Measurements from ENCODE around the gene TUBB4B. TPM values are rescaled to one million over a fixed set of nuclear protein-coding genes. Genes with fewer than 3 reads are reported as not detected.

Gene TUBB4B
- total RNA-seq, 3 donors from 2014 or later: 286 to 379 (median 332) TPM

- DNase-seq (peak in 2 of 3 donors; percentile 71 to 78), ATAC-seq (peak; percentile 38)
- Histone ChIP-seq H3K4me1 (ENCODE audit: low read depth) (peaks cover 34% of the 10 kb centered on the region), H3K9me3 (no peaks in the 10 kb centered on the region), H3K36me3 (ENCODE audit: low read depth) (peaks cover 3% of the 10 kb centered on the region), H3K4me3 (peak overlapping the region; percentile 42)
- TF ChIP-seq CTCF (IDR thresholded peaks at IDR 0.05): no peak
- intact Hi-C loops (cut with DNase I, micrococcal nuclease): no loop called here
Observed at GRCh38 chr9:137278061-137278701, 37.1 kb downstream of the TUBB4B start.

GRCh38 chr9:137278721-137279711 lies 37.9 kb downstream of the TUBB4B start:
- Histone ChIP-seq H3K9me3 (no peaks in the 10 kb centered on the region), H3K4me1 (ENCODE audit: low read depth) (peaks cover 30% of the 10 kb centered on the region), H3K4me3 (peak overlapping the region; percentile 42), H3K36me3 (ENCODE audit: low read depth) (peaks cover 3% of the 10 kb centered on the region)
- intact Hi-C loops (cut with DNase I, micrococcal nuclease): no loop called here
- no peak for TF ChIP-seq CTCF (IDR thresholded peaks at IDR 0.05)
- DNase-seq (peak in 2 of 3 donors; percentile 29 to 63), ATAC-seq (no peak)

- DNase-seq: peak in 2 of 3 donors; percentile 35 to 56
- Histone ChIP-seq H3K4me3 (no peak overlapping the region), H3K4me1 (ENCODE audit: low read depth) (peaks cover 24% of the 10 kb centered on the region), H3K36me3 (ENCODE audit: low read depth) (peaks cover 3% of the 10 kb centered on the region), H3K9me3 (no peaks in the 10 kb centered on the region)
- intact Hi-C loops (cut with DNase I, micrococcal nuclease): no loop called here
- no peak for ATAC-seq
- TF ChIP-seq CTCF (IDR thresholded peaks at IDR 0.05): no peak
Observed at GRCh38 chr9:137279741-137280473, 38.8 kb downstream of the TUBB4B start.

GRCh38 chr9:137280474-137281344 lies 39.6 kb downstream of the TUBB4B start:
- DNase-seq: peak; percentile 35 to 60 (median 45)
- no peak for TF ChIP-seq CTCF (IDR thresholded peaks at IDR 0.05)

More at GRCh38 chr9:137280474-137281344, 39.6 kb downstream of the TUBB4B start:
- Histone ChIP-seq H3K9me3 (no peaks in the 10 kb centered on the region), H3K4me3 (no peak overlapping the region), H3K4me1 (ENCODE audit: low read depth) (peaks cover 19% of the 10 kb centered on the region), H3K36me3 (ENCODE audit: low read depth) (peaks cover 3% of the 10 kb centered on the region)
- intact Hi-C loops (cut with DNase I, micrococcal nuclease): no loop called here
- no peak for ATAC-seq
